ENCODE measurements around the gene CRCP. TPM values are rescaled to one million over a fixed set of nuclear protein-coding genes. Genes with fewer than 3 reads are reported as not detected.
"Not testable (repeated sequence)": the region's sequence is repeated elsewhere in the genome, so short reads cannot be mapped to it uniquely, and the experiment has no call there.

Gene CRCP
- total and polyA plus RNA-seq, 2 experiments from 2014 or later = 10.6 to 20.3 TPM

DNA sequence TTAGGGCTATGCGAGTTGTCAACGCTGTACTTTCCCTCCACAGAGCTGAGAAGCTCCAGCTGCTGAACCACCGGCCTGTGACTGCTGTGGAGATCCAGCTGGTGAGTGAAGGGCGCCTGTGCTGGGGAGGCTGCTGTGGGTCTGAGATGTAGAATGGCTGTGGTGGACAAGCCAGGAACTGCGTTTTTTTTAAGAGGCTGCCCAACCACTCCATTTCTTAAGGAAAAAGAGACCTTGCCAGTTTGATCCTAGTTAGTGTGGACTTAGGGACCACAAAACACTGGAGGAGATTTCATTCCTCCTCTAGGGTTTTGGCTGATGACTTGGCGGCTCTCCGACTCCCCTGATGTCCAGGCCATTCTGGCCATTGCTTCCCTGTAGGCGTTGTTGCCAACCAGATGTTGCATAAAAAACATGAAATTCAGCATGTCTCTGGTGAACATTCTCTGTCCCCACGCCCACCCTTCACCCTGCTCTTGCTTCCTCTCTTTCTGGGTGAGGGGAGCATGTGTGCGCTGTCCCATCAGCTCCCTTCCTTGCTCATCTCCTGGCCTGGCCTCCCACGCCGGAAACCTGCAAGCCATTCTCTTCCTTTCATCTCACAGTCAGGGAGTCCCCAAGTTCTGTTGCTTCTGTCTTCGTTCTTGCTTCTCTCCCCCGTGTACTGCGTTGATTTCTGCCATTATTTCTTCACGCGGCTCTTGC is 30.9 kb downstream of the CRCP start:
- peaks cover 16% of the 10 kb centered on the region for H3K4me1 ChIP-seq (ENCODE audit: low read depth)
- no peak overlapping the region for H3K4me3 ChIP-seq
- no peaks in the 10 kb centered on the region for H3K9me3 ChIP-seq (ENCODE audit: low read depth)
- H3K27me3 ChIP-seq = no peaks in the 10 kb centered on the region
- TF ChIP-seq, protein P1, sequence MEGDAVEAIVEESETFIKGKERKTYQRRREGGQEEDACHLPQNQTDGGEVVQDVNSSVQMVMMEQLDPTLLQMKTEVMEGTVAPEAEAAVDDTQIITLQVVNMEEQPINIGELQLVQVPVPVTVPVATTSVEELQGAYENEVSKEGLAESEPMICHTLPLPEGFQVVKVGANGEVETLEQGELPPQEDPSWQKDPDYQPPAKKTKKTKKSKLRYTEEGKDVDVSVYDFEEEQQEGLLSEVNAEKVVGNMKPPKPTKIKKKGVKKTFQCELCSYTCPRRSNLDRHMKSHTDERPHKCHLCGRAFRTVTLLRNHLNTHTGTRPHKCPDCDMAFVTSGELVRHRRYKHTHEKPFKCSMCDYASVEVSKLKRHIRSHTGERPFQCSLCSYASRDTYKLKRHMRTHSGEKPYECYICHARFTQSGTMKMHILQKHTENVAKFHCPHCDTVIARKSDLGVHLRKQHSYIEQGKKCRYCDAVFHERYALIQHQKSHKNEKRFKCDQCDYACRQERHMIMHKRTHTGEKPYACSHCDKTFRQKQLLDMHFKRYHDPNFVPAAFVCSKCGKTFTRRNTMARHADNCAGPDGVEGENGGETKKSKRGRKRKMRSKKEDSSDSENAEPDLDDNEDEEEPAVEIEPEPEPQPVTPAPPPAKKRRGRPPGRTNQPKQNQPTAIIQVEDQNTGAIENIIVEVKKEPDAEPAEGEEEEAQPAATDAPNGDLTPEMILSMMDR (IDR thresholded peaks at IDR 0.05; ENCODE audit: low read depth, low read length) = no peak
- DNase-seq (ENCODE audit: low read depth in 1 of 2, low spot score in 1 of 2) = peak; percentile 29 to 96
- H3K36me3 ChIP-seq = peaks cover 3% of the 10 kb centered on the region
- H3K27ac ChIP-seq = no peak overlapping the region

DNA sequence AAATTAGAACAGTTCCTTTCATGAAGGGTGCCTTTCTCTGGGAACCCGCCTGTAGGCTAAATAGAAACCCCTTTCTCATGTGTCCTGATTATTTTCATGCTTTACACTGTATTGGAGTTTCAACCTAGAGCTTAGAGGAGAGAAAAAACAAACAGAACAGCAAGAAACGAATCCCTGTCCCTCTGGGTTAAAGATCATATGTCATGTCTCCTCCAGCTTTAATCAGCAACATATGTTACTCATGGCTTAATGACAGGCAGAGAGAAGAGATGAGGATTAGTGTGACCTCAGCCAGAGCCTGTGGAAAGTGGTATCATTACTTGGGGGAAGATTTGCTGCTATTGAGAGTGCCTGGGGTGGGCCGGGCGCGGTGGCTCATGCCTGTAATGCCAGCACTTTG is 32.1 kb downstream of the CRCP start:
- Histone ChIP-seq H3K9me3 (ENCODE audit: low read depth) (no peaks in the 10 kb centered on the region), H3K27ac (no peak overlapping the region), H3K36me3 (peaks cover 3% of the 10 kb centered on the region)

DNA sequence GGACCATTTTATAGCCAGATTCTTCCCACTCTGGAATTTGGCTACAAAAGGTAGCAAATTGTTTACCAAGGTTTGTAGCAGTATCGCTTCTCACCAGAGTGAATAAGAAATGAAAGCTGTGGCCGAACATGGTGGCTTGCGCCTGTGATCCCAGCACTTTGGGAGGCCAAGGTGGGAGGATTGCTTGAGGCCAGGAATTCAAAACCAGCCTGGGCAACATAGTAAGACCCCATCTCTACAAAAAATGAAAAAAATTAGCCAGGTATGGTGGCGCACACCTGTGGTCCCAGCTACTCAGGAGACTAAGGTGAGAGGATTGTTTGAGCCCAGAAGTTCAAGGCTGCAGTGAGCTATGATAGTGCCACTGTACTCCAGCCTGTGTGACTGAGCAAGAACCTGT is 33.0 kb downstream of the CRCP start:
- not testable (repeated sequence) for H3K9me3 ChIP-seq (ENCODE audit: low read depth); H3K36me3 ChIP-seq; H3K4me3 ChIP-seq; DNase-seq (ENCODE audit: low read depth in 1 of 2, low spot score in 1 of 2); H3K27me3 ChIP-seq; H3K27ac ChIP-seq
- H3K4me1 ChIP-seq (ENCODE audit: low read depth) = peaks cover 12% of the 10 kb centered on the region

More for the DNA sequence above, 32.1 kb downstream of the CRCP start:
- peak in 1 of 2 donors; percentile 25 for DNase-seq (ENCODE audit: low read depth in 1 of 2, low spot score in 1 of 2)
- TF ChIP-seq, protein P1 (IDR thresholded peaks at IDR 0.05; ENCODE audit: low read depth, low read length) = no peak
- Histone ChIP-seq H3K27me3 (no peaks in the 10 kb centered on the region), H3K4me1 (ENCODE audit: low read depth) (peaks cover 12% of the 10 kb centered on the region), H3K4me3 (no peak overlapping the region)

DNA sequence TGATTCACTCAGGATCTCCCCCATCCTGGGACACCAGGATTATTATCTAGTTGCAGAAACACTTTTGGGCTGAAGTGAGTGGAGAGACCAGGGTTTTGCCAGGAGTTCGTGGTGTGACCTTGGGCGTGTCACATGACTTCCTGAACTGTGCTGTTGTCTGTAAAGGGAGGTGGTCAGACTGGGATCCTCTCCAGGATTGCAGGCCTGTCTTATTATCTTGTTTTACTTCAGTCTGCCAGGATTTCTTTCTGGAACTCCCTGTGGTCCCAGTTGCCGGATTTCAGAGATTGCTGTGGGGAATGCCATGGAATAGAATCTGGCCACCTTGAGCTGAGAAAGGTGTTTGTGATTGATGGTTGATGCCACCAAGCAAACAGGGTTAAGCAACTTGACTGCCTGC is 35.8 kb downstream of the CRCP start:
- no peak overlapping the region for H3K27ac ChIP-seq
- DNase-seq (ENCODE audit: low read depth in 1 of 2, low spot score in 1 of 2) = peak in 1 of 2 donors; percentile 91
- H3K36me3 ChIP-seq = peaks cover 7% of the 10 kb centered on the region
- no peaks in the 10 kb centered on the region for H3K9me3 ChIP-seq (ENCODE audit: low read depth)
- H3K27me3 ChIP-seq = no peaks in the 10 kb centered on the region
- H3K4me1 ChIP-seq (ENCODE audit: low read depth) = peaks cover 17% of the 10 kb centered on the region
- no peak overlapping the region for H3K4me3 ChIP-seq
- TF ChIP-seq, protein P1 (IDR thresholded peaks at IDR 0.05; ENCODE audit: low read depth, low read length) = no peak

DNA sequence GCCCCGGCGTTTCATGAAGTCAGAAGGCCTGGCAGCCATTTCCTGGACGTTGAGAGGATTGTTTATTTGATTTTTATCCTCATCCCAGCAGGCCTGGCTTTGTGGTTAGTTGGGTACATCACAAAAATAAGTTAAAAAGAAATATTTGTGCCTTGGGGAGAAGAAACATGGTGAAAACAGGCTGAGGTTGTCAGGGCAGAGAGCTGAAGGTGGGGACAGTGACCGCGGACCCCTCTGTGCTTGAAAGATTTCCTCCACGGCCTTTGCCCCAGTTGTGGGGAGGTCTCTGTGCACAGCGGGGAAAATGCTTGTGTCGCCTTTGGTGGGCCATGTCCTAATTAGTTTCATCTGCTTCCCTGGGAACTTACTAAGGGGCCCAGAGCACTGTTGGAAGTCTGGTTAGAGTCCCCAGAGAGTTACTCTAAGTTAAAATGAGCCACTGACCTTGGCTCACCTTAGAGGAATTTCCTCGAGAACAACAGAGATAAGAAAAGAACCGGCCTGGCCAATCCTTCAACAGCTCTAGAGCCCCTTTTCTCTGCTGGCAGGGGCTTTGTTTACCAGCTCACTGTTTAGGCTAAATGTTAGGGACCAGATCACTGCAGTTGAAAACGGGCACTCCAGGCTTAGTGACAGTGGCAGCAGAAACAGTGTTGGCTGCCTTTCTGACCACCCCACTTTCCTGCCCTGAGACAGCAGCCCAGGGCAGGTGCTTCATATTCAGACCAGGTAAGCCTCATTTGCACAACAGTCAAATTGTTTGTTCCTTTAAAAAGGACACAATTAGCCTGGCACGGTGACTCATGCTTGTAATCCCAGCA is 37.9 kb downstream of the CRCP start:
- Histone ChIP-seq H3K4me1 (ENCODE audit: low read depth) (peaks cover 17% of the 10 kb centered on the region), H3K4me3 (no peak overlapping the region), H3K27ac (peak overlapping the region; percentile 92), H3K27me3 (no peaks in the 10 kb centered on the region), H3K36me3 (peaks cover 4% of the 10 kb centered on the region), H3K9me3 (ENCODE audit: low read depth) (no peaks in the 10 kb centered on the region)
- peak; percentile 52 to 81 for DNase-seq (ENCODE audit: low read depth in 1 of 2, low spot score in 1 of 2)
- TF ChIP-seq, protein P1 (IDR thresholded peaks at IDR 0.05; ENCODE audit: low read depth, low read length) = no peak

DNA sequence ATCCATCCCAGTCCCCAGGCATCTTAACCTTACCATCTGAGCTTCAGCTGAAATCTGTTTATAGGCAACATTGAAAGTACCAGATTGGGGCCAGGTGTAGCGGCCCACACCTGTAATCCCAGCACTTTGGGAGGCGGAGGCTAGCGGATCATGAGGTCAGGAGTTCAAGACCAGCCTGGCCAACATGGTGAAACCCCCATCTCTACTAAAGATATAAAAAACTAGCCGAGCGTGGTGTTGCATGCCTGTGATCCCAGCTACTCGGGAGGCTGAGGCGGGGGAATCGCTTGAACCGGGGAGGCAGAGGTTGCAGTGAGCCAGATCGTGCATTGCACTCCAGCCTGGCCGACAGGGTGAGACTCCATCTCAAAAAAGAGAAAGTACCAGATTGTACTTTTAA is 39.0 kb downstream of the CRCP start:
- H3K36me3 ChIP-seq = peaks cover 4% of the 10 kb centered on the region
- no peak overlapping the region for H3K4me3 ChIP-seq
- no peak for DNase-seq (ENCODE audit: low read depth in 1 of 2, low spot score in 1 of 2)
- TF ChIP-seq, protein P1 (IDR thresholded peaks at IDR 0.05; ENCODE audit: low read depth, low read length) = no peak
- H3K27me3 ChIP-seq = no peaks in the 10 kb centered on the region
- peaks cover 17% of the 10 kb centered on the region for H3K4me1 ChIP-seq (ENCODE audit: low read depth)
- H3K9me3 ChIP-seq (ENCODE audit: low read depth) = no peaks in the 10 kb centered on the region
- peak overlapping the region; percentile 92 for H3K27ac ChIP-seq

DNA sequence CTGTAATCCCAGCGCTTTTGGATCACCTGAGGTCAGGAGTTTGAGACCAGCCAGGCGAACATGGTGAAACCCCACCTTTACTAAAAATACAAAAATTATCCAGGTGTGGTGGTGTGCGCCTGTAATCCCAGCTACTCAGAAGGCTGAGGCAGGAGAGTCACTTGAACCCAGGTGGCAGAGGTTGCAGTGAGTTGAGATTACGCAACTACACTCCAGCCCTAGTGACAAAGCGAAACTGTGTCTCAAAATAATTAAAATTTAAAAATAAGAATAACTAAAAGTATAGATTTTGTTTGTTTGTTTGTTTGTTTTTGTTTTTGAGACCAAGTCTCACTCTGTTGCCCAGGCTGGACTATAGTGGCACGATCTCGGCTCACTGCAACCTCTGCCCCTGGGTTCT is 41.4 kb downstream of the CRCP start:
- peaks cover 17% of the 10 kb centered on the region for H3K4me1 ChIP-seq (ENCODE audit: low read depth)
- H3K9me3 ChIP-seq (ENCODE audit: low read depth); H3K36me3 ChIP-seq: not testable (repeated sequence)

More for the DNA sequence above, 41.4 kb downstream of the CRCP start:
- H3K27me3 ChIP-seq; H3K4me3 ChIP-seq; DNase-seq (ENCODE audit: low read depth in 1 of 2, low spot score in 1 of 2); H3K27ac ChIP-seq: not testable (repeated sequence)
